Testis (tissue), 2 donors: Measurements from ENCODE around the gene SCARF1.

ENCODE experiments used
- POLR2A ChIP-seq: fragments of 450-650 bp; IDR thresholded peaks from one replicate; pipeline ENCODE4 v1.6.1; 2017; ENCODE audit warnings: antibody characterized with exemption, mild to moderate bottlenecking, moderate library complexity
- TF ChIP-seq, protein P1 (sequence below), 3 experiments: fragments of 450-650 bp in 2 of 3; fragments of 200-600 bp in 1 of 3; sonication (generic) in 1 of 3; IDR thresholded peaks; one replicate each; pipeline ENCODE4 v1.5.1; 2016 to 2019; ENCODE audit warnings: antibody characterized with exemption in 3 of 3, mild to moderate bottlenecking in 2 of 3, moderate library complexity in 1 of 3

DNA sequence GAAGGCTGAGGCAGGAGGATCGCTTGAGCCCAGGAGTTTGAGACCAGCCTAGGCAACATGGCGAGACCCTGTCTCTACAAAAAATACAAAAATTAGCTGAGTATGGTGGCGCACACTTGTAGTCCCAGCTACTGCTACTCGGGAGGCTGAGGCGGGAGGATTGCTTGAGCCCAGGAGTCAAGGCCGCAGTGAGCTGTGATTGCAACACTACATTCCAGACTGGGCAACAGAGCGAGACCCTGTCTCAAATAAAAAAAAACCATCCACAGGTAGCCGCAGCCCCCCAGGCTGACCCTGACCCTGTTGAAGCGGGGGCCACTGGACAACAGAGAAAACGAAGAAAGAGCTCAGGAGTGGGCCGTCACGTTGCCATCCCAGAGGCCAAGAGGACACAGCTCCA, 20.9 kb downstream of the SCARF1 start:
- TF ChIP-seq, protein P1, sequence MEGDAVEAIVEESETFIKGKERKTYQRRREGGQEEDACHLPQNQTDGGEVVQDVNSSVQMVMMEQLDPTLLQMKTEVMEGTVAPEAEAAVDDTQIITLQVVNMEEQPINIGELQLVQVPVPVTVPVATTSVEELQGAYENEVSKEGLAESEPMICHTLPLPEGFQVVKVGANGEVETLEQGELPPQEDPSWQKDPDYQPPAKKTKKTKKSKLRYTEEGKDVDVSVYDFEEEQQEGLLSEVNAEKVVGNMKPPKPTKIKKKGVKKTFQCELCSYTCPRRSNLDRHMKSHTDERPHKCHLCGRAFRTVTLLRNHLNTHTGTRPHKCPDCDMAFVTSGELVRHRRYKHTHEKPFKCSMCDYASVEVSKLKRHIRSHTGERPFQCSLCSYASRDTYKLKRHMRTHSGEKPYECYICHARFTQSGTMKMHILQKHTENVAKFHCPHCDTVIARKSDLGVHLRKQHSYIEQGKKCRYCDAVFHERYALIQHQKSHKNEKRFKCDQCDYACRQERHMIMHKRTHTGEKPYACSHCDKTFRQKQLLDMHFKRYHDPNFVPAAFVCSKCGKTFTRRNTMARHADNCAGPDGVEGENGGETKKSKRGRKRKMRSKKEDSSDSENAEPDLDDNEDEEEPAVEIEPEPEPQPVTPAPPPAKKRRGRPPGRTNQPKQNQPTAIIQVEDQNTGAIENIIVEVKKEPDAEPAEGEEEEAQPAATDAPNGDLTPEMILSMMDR (IDR thresholded peaks at IDR 0.05): no peak
- no peak for TF ChIP-seq POLR2A
